SK-N-SH (cell line): Measurements from ENCODE around the gene GCA.

ENCODE experiments used
- POLR2AphosphoS5 ChIP-seq: IDR thresholded peaks from 2 replicates; pipeline ENCODE4 v1.6.1; 2012; ENCODE audit warnings: low read depth, low read length
- RAD21 ChIP-seq: IDR thresholded peaks from 2 replicates; pipeline ENCODE4 v1.6.1; 2012; ENCODE audit warnings: mild to moderate bottlenecking, low read length
- RFX5 ChIP-seq: IDR thresholded peaks from 2 replicates; pipeline ENCODE4 v1.6.1; 2012; ENCODE audit warnings: mild to moderate bottlenecking, improper control_type of control experiment, low read length
- SMC3 ChIP-seq: IDR thresholded peaks from 2 replicates; pipeline ENCODE4 v1.6.1; 2012; ENCODE audit warnings: low read depth, low read length, improper control_type of control experiment
- YY1 ChIP-seq: IDR thresholded peaks from 2 replicates; pipeline ENCODE4 v1.4.0; 2012; ENCODE audit warnings: low read depth, mild to moderate bottlenecking
- TF ChIP-seq, protein P1 (sequence below): IDR thresholded peaks from 2 replicates; pipeline ENCODE4 v1.4.0; 2012; ENCODE audit warnings: low read depth
- TF ChIP-seq, protein P2 (sequence below): fragments of 150-350 bp; IDR thresholded peaks from 2 replicates; pipeline ENCODE4 v1.6.1; 2017; ENCODE audit warnings: antibody characterized with exemption, low read length, low read depth, borderline replicate concordance
- TF ChIP-seq, protein P3 (sequence below): fragments of 200-600 bp; sonication (generic); IDR thresholded peaks from 2 replicates; pipeline ENCODE4 v1.6.1; 2017; ENCODE audit warnings: antibody characterized with exemption, mild to moderate bottlenecking, moderate library complexity
- TF ChIP-seq, protein P4 (sequence below): IDR thresholded peaks from 2 replicates; pipeline ENCODE4 v1.6.1; 2012; ENCODE audit warnings: mild to moderate bottlenecking, low read depth, low read length, moderate library complexity

DNA sequence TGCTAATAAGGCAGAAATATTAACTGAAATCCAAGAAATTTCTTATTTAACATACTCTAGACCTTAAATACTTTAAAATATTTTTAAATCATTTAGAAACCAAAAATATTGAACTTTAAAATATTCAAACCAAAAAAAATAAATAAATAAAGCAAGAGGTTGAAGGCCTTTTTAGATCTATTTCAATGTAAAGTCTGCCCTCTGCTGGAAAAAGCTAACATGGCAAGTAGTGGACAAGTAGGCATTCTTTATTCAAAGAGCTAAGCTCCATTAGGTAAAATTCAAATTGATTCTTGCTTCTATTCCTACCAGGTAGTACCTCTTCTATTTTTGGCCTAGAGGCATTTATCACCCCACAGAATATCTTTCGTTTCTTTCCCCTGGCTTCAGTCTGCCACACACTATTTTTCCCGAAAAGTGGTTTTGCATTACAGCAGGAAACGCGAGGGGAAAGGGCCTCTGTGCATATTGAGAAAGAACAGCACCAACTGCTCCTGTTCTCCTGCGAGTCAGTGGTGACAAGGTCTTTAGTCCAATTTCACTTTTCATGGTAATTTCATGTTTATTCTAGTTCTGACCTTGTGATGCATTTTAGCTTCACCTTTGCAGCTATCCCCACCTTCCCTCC lies 45.9 kb upstream of the GCA start:
- TF ChIP-seq, protein P1, sequence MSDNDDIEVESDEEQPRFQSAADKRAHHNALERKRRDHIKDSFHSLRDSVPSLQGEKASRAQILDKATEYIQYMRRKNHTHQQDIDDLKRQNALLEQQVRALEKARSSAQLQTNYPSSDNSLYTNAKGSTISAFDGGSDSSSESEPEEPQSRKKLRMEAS: no peak
- TF ChIP-seq YY1 (no peak), POLR2AphosphoS5 (no peak), RFX5 (no peak), RAD21 (peak; percentile 85), SMC3 (peak; percentile 64)
- TF ChIP-seq, protein P2, sequence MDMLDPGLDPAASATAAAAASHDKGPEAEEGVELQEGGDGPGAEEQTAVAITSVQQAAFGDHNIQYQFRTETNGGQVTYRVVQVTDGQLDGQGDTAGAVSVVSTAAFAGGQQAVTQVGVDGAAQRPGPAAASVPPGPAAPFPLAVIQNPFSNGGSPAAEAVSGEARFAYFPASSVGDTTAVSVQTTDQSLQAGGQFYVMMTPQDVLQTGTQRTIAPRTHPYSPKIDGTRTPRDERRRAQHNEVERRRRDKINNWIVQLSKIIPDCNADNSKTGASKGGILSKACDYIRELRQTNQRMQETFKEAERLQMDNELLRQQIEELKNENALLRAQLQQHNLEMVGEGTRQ: no peak
- TF ChIP-seq, protein P3, sequence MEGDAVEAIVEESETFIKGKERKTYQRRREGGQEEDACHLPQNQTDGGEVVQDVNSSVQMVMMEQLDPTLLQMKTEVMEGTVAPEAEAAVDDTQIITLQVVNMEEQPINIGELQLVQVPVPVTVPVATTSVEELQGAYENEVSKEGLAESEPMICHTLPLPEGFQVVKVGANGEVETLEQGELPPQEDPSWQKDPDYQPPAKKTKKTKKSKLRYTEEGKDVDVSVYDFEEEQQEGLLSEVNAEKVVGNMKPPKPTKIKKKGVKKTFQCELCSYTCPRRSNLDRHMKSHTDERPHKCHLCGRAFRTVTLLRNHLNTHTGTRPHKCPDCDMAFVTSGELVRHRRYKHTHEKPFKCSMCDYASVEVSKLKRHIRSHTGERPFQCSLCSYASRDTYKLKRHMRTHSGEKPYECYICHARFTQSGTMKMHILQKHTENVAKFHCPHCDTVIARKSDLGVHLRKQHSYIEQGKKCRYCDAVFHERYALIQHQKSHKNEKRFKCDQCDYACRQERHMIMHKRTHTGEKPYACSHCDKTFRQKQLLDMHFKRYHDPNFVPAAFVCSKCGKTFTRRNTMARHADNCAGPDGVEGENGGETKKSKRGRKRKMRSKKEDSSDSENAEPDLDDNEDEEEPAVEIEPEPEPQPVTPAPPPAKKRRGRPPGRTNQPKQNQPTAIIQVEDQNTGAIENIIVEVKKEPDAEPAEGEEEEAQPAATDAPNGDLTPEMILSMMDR: peak; percentile 86
- TF ChIP-seq, protein P4, sequence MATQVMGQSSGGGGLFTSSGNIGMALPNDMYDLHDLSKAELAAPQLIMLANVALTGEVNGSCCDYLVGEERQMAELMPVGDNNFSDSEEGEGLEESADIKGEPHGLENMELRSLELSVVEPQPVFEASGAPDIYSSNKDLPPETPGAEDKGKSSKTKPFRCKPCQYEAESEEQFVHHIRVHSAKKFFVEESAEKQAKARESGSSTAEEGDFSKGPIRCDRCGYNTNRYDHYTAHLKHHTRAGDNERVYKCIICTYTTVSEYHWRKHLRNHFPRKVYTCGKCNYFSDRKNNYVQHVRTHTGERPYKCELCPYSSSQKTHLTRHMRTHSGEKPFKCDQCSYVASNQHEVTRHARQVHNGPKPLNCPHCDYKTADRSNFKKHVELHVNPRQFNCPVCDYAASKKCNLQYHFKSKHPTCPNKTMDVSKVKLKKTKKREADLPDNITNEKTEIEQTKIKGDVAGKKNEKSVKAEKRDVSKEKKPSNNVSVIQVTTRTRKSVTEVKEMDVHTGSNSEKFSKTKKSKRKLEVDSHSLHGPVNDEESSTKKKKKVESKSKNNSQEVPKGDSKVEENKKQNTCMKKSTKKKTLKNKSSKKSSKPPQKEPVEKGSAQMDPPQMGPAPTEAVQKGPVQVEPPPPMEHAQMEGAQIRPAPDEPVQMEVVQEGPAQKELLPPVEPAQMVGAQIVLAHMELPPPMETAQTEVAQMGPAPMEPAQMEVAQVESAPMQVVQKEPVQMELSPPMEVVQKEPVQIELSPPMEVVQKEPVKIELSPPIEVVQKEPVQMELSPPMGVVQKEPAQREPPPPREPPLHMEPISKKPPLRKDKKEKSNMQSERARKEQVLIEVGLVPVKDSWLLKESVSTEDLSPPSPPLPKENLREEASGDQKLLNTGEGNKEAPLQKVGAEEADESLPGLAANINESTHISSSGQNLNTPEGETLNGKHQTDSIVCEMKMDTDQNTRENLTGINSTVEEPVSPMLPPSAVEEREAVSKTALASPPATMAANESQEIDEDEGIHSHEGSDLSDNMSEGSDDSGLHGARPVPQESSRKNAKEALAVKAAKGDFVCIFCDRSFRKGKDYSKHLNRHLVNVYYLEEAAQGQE: no peak
